Measurements from ENCODE around the gene S100A2. TPM values are rescaled to one million over a fixed set of nuclear protein-coding genes. Genes with fewer than 3 reads are reported as not detected.
A peak's percentile ranks its signal among the peaks of the same experiment; 100 is the strongest.

The S100A2 gene
- polyA plus RNA-seq, 1 donor: 2.0 TPM

DNA sequence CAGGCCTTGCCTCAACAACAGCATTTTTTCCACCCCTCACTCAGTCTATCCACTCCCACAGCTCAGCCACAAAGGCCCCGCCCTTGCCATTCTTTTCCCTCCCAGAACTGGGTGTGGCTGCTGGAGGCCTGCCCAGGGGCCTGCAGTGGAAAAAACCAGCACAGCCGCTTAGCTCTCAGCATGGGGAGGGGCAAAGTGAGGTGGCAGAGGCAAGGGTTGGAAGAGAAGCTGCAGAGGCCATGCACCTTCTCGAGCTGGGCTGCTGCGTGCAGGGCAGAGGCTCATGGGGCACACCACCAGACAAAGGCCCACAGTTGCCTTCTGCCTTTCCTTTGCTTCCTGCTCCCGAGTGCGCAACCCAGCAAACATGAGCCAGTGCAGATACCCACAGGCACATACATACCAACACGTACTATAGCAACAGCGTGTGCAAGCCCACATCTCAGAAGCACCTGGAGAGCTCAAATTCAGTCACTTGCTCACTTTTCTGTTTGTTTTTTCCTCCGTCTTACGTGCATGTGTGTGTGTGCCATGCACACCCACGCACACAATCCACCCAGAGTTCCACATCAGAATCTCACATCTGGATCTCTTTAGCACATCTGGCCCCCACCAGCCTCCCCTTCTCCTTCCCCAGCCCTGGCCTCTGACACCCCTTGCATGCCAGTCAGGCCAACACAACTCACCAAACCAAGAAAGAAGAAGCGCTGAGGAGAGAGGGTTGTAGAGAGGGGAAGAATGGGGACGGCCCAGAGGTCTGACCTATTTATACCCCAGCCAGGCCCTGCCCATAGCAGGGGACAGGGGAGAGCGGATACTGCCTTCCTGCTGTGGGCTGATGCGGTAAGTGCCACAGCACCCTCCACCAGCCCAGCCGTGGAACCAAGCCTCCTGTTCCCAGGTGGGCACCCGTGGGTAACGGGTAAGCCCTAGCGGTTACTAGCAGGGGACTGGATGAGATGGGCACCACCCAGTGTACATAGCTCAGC lies 20.3 kb downstream of the S100A2 start, which contains the start of gene S100A4:
S100A4 (minus strand) TSS at position 740 of the 989 bp plus-strand sequence. CDS start 1,012 bp downstream, outside the sequence.
- DNase-seq (ENCODE audit: low read depth): peak; percentile 72

DNA sequence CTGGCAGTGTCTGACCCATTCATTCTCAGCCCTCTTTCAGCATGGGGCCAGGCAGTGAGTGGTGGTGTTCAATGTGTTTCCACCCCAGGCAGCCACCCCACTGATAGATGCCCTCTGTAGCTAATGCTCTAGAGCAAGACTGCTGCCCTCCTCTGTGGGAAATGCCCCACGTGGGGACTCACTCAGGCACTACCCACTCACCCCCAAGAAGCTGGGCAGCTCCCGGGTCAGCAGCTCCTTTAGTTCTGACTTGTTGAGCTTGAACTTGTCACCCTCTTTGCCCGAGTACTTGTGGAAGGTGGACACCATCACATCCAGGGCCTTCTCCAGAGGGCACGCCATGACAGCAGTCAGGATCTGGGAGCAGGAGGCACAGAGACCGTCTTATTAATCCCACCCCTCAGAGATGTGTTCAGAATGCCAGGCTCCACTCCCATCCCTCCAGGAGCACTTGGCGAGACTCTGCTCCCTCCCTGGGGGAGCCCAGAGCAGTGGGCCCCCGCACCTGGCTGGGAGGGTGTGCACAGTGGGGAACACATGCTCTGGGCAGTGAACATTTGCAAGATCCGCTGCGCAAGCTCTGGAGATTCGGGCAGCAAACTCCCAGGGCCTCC lies 21.1 kb downstream of the S100A2 start:
- DNase-seq (ENCODE audit: low read depth): no peak

DNA sequence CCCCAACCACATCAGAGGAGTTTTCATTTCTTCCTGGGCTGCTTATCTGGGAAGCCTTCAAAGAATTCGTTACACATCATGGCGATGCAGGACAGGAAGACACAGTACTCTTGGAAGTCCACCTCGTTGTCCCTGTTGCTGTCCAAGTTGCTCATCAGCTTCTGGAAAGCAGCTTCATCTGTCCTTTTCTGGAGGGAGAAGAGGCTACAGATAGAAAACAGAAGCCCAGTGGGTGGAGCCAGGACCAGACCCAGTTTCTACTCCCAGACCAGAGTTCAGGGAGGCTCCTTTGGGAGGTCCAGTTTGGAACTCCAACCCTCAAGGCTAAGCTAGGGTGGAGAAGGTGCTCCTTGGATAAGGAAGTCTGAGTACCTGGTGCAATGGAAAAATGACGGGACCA lies 21.9 kb downstream of the S100A2 start:
- DNase-seq (ENCODE audit: low read depth): no peak

DNA sequence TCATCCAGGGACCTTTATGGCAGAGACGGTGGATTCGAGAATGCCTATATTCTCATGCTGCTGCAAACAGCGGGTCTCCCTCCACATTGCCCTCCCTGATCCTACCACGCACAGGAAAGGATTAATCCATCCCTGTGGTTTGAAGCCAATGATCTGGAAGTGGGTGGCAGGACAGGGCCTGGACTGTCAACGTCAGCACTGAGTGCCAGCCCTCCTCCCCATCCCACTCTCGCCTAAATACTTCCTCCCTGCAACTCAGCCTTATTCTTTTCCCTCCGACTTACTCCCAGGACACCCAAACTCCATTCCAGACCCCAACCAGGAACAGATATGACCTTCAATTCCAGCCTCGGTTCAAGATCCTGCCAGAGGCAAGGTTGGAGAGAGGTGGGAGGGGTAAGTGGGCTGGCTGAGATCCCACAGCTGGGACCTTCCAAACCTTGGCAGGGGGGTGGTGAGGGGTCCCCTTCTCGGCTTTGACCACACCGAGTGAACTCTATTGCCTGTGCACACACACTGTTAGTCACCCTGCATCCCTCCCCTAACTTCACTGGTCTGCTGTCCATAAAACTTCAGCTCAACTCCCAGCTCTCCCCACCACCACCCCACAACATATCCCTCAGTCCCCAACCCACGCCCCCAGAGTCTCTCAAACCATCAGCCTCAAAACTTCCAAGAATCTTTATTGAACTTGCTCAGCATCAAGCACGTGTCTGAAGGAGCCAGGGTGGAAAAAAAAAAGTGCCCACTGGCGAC lies 22.5 kb downstream of the S100A2 start:
- DNase-seq (ENCODE audit: low read depth): no peak

DNA sequence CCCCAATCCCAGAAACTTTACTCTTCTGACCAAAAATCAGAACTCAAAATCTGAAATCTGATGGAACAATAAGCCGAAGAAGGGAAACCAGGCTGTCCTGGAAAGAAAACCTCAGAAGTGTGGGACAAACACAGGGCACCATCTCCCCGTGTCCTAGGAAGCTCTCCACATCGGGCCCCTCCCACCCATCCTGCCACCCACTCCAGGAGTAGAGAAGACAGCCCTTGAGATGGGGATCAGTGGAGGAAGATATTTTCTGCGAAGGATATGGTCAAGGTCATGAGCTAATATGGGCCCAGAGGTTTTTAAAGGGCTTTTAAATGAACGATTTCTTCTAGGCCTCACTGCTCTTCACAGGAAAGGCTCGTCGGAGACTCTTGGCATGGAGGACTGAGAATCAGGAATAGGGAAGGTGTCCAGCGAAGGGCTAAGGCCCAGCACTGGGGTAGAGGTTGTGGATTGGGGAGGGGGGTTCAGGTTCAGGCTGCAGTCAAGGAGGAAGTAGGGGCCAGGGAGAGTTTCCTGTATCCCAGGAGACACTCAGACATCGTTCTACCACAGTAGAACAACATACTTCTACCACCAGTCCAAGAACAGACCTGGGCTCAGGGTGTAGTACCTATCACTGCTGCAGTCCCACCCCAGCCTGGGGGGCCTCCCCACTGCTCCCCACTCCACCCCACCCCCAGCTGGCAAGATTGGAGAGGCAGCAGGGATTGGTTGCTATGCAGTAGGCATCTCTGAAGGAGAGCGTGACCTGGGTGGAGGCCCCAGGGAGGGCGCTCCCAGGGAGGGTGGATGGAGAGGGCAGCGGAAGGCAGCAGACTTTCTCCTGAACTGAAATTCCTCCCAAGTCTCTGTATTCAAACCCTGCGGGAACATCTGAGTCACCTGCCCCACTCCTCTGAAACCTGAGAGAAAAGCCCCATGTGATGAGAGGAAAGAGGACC lies 23.7 kb downstream of the S100A2 start:
- no peak for DNase-seq (ENCODE audit: low read depth)

DNA sequence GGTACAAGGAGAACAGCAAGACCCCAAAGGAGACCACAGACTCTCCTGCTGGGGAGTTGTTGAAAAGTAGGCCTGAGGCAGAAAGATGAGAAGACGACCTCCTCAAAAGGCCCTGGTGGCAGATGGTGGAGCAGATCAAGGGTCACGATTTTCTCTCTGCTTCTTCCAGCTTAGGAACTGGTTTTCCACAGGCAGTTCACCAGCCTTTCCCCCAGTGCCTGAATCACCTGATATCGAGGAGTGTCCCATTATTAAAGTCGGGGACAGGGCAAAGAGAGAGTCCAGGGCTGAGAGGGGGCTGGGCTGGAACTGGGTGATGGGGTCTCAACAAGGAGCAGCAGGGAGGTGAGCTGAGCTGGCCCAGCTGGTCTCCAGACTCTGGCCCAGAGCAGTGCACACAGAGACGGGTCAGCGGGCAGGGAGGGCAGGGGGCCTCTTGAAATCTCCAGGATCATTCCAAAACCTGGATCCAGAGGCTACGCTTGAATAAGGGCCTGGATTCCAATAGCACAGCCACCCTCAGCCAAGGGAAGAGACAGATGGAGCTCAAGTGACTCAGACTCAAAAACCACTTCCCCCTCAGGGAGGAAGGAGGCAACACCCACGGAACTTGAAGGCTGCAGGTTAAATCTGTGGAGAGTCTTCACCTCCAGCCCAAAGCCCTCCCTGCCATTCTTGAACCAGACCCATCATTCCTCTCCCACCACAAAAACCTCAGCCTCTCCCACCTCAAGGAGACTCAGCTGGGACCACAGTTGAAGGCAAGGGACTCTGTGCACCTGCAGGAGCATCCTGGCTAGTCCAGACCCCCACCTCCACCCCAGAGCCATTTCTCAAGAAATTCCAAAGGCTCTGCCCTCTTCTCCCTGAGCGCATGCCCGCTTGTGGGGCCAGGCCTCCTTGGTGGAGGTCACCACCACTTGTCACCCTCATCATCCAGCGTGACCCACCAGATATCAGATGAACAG lies 25.0 kb downstream of the S100A2 start, which contains the start of gene S100A5:
S100A5 (minus strand) TSS at position 541 of the 968 bp plus-strand sequence. CDS start 743 bp downstream, outside the sequence.
- DNase-seq (ENCODE audit: low read depth): no peak

DNA sequence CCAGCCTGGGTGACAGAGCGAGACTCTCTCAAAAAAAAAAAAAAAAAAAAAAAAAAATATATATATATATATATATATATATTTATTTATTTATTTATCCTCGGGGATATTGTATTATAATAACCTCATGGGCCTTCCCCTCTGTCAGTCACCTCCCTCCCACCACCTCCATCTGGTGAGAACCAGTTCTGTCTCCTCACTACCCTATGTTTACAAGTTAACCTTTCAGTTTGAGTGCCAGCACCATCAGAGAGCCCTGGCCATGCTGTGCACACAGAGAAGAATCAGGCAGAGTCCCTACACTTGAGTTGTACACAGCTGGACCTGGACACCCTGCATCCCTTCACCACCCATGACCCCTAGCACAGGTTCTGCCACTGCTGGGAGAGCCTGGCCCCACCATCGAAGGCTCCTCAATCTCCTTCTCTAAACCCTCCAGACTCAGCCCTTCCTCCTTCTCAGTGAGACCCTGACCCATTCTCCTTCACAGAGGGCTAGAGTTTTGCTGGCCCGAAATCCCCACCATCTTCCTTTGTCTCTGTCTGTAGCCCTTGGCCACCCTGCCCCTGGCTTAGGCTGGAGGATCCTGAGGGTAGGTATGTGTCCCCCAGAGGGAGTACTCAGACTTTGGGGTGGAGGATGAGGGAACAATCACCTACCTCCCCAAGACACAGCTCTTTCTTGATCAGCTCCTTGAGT lies 26.1 kb downstream of the S100A2 start:
- DNase-seq (ENCODE audit: low read depth): no peak

DNA sequence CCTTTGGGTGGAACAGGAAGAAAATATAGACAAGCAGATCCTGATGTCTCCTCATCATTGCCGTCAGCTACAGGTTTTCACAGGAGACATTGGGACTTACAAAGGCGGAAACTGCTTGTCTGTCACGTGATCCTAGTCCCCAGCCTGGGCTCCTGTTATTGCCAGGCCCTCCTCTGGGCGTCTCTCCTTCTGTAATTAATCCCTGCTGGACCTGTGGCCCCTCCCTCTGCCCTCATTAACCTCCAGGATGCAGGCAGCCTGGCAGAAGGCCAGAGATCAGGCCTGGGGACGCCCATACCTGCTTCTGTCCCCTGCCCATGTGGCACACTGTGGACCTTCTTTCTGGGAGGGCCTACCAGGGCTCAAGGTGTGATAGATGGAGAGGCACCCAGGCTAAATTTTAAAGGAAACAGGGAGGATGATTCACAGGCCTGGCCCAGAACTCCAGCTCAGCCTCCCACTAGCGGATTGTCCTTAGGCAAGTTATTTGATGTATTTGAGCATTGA lies 27.3 kb downstream of the S100A2 start:
- no peak for DNase-seq (ENCODE audit: low read depth)

DNA sequence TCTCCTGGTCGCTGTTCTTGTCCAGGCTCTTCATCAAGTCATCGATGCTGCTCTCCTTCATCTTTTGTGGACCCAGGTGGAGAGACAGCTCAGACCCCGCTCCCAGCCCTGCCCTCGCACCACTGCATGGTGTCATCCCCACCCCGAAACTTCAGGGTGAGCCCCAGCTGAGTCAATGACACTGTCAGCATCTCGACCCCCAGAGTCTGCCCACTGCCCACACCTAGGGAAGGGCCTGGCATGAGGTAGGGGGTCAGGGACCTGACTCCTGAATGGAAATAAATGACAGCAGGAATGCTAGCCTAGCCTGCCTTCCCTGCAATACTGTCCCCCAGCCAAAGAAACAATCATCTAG lies 28.3 kb downstream of the S100A2 start:
- DNase-seq (ENCODE audit: low read depth): no peak

DNA sequence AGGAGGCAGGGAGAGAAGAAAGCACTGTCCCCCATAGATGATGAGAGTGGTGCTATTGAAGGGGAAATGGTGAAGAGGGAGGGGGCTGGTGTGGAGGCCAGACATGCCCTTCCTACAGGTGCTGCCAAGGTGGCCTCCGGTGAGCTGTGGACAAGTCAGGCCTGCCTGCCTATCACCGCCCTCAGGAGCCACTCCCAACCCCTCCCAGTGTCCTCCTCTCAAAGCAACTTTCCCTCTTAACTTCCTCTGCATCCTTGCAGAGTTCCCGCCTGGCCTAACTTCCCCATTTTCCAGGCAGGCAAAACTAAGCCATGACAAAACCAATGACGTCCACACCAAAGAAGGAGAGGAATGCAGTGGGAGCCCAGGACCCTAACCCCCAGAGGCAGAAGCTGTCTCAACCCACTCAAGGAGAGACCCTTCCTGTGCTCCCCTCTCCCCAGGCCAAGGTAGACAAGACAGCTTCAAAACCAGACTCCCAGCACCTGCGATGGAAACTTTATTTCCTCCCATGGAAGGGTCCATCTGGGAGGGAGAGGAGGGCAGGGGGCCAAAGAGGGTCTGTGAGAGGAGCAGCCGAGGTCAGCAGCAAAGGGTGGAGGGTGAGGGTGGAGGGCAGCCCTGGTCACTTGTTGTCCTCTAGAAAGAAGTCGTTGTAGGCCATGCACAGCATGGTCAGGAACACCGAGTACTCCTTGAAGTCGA lies 28.8 kb downstream of the S100A2 start:
- DNase-seq (ENCODE audit: low read depth): no peak

DNA sequence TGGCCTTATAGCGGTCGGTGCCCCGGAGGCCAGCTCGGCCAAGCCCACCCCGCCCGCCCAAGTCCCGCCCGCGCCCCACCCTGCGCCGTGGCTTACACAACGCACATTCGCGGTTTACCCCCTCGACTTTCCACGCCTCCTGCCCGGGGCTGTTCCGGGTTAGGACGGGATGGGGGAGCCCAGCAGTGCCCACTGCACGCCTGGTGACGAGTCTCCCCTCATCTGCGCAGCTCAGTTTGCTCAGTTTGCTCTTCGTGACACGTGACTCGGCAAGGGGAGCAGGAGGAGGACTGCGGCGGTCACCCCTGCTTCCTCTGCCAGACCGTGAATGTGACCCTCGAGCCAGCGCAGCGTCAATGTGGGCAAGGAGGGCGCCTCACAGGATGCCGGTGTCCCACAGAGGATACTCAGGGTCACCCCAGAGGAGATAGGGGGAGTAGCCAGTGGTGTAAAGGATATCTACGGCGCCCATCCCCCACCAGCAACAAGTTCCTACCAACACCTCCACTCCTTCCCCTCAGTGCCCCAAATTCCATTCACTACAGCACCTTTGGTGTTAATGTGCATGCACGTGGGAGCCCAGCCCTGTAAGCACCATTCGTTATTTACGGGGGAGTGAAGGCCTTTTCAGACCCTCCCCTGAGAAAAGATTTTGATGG lies 29.5 kb downstream of the S100A2 start:
- no peak for DNase-seq (ENCODE audit: low read depth)

DNA sequence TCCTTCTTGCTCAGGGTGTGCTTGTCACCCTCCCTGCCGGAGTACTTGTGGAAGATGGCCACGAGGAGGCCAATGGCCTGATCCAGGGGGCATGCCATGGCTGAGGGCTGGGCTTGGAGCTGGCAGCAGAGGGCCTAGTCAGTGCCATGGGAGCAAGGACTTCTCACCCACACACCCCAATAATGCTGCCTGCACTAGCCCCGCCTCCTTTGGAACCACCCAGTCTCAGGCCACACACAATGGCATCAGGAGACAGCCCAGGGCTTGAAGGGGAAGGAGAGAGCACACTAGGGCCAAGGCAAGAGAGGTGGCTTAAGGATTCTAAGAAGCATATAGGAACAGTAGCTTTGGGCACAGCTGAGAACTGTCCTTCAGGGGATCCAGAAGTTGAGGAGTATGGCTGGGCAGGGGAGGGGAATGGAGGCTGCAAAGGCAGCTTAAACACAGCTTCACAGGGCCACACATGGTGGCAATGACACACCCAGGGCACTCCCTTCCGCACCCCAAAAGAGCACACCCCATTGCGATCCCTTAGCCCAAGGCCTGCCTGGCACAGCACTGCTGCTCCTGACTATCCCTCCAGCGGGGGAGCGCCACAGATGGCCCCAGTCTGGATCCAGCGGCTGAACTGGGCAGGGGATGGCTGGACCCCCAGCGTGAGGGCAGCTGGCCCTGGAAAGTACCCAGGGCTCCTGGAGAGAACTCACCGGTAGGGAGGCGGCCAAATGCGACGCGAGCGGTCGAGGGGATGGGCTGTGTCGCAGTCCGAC lies 30.2 kb downstream of the S100A2 start, which contains the start of gene S100A6:
S100A6 (minus strand) TSS at position 750 of the 770 bp plus-strand sequence; CDS start at position 98, 652 bp downstream.
- DNase-seq (ENCODE audit: low read depth): no peak

DNA sequence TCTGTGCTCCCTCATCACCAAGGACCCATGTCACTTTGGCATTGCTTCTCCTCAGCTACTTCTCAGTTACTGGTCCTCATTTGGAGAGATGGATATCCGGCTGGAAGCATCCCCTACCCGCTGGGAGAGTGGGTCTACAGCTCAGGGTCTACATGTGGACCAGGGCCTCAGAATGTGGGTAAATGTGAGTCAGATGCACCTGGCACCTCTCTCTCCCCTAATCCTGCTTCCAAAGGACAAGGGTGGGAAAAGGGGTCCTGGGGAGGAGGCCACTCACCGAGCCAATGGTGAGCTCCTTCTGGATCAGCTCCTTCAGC lies 30.8 kb downstream of the S100A2 start:
- DNase-seq (ENCODE audit: low read depth): no peak

DNA sequence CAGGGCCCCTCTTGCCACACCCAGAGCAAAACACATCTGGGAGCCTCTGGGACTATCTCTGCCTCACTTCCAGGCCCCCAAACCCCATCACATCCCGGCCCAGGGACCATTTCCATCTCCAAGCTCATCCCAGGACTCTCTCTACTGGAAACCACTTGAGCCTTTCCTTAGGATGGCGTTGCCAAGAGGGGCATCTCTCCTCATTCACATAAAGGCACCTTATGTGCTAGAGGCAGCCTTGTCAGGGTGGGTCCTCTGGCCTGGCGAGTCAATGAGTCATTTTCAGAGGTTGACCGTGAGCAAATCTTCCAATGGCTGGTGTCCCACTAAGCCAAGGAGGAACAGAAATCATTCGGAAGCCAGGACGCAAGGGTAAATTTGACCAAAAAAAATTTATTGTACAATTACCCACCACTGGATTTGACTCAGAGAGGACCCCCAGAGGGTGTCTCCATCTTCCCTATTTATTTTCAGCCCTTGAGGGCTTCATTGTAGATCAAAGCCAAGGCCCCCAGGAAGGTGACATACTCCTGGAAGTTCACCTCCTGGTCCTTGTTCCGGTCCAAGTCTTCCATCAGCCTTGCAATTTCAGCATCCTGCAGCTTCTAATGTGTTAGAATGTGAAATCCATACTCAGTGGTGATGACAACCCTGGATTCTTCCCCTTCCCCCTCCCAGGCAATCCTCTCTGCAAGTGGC lies 31.3 kb downstream of the S100A2 start:
- DNase-seq (ENCODE audit: low read depth): no peak

DNA sequence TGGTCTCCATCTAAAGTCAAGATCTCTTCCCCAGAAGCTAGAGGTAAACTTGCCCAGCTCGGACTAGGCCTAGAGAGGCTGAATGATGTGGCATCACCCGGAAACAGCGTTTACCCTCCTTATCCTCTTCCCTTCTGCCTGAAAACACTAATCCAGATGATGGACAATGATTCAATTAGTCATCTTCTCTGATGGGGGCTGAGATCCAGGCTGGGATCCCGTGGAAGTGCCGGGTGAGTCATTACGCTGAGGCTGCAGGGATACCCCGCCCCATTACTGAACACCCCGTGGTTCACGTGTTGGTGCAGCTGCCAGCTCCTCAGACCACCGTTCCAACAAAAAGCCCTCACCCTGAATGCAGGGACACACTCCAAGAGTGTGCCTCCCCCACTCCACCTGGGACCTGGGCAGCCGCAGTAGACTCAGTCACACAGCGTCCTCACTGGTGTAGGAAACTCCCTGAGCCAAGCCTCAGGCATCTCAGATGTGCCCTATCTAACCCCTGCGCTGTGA lies 31.9 kb downstream of the S100A2 start:
- DNase-seq (ENCODE audit: low read depth): no peak
